ENCODE data around the gene STAT5A. TPM values are rescaled to one million over a fixed set of nuclear protein-coding genes. Genes with fewer than 3 reads are reported as not detected.
"Not testable (repeated sequence)": the region's sequence is repeated elsewhere in the genome, so short reads cannot be mapped to it uniquely, and the experiment has no call there.

STAT5A gene
- total RNA-seq, 8 experiments from 2014 or later, result 0.93 to 12.0 (median 3.0) TPM

- in situ Hi-C loops (cut with MboI; ENCODE audit: low pct_unique_long_range_greater_than_20kb in 2 of 9, low sequenced_read_pairs in 9 of 9, unreplicated experiment in 9 of 9), result loop anchor here in 1 of 9 experiments (25.0 kb wide), 1 partner anchor 97 kb away; the partner anchor contains the start of gene CAVIN1
- H3K27ac ChIP-seq, result no peak overlapping the region
- no peak overlapping the region for H3K4me3 ChIP-seq
- H3K4me1 ChIP-seq (replicated peaks in 1 of 2), result peaks cover 23% of the 10 kb centered on the region in 2 donors
- WGBS, 10 experiments, result 81 to 100% (median 89%) methylated on average over 1 to 10 of the region's 10 CpGs; no CpG with 5 or more reads in 1 of the 10 experiments
- no peak for ATAC-seq (replicated peaks in 6 of 8)
Measured at GRCh38 chr17:42315402-42316156, 27.3 kb downstream of the STAT5A start.

- Histone ChIP-seq H3K4me3 (no peak overlapping the region), H3K27ac (no peak overlapping the region), H3K4me1 (replicated peaks in 1 of 2) (peaks cover 11 to 12% of the 10 kb centered on the region in 2 donors)
- in situ Hi-C loops (cut with MboI; ENCODE audit: low pct_unique_long_range_greater_than_20kb in 2 of 9, low sequenced_read_pairs in 9 of 9, unreplicated experiment in 9 of 9), result loop anchor here in 1 of 9 experiments (25.0 kb wide), 1 partner anchor 96 kb away; the partner anchor contains the start of gene CAVIN1
- 83 to 100% (median 93%) methylated on average over 1 to 4 of the region's 4 CpGs; no CpG with 5 or more reads in 4 of the 10 experiments for WGBS, 10 experiments
- no peak for ATAC-seq (replicated peaks in 6 of 8)
Measured at GRCh38 chr17:42316755-42317154, 28.5 kb downstream of the STAT5A start.

GRCh38 chr17:42317266-42317845, 29.1 kb downstream of the STAT5A start:
- in situ Hi-C loops (cut with MboI; ENCODE audit: low pct_unique_long_range_greater_than_20kb in 2 of 9, low sequenced_read_pairs in 9 of 9, unreplicated experiment in 9 of 9), result loop anchor here in 1 of 9 experiments (25.0 kb wide), 1 partner anchor 95 kb away; the partner anchor contains the start of gene CAVIN1
- Histone ChIP-seq H3K4me1 (replicated peaks in 1 of 2) (peaks cover 6 to 7% of the 10 kb centered on the region in 2 donors), H3K4me3 (no peak overlapping the region), H3K27ac (no peak overlapping the region)
- 0 to 100% (median 94%) methylated on average over 1 to 5 of the region's 5 CpGs for WGBS, 10 experiments
- ATAC-seq (replicated peaks in 6 of 8), result no peak

GRCh38 chr17:42317967-42318366, 29.7 kb downstream of the STAT5A start:
- not testable (repeated sequence) for H3K4me3 ChIP-seq; H3K4me1 ChIP-seq (replicated peaks in 1 of 2); ATAC-seq (replicated peaks in 6 of 8); H3K27ac ChIP-seq
- 80 to 100% (median 94%) methylated on average over 1 to 5 of the region's 6 CpGs; no CpG with 5 or more reads in 1 of the 10 experiments for WGBS, 10 experiments
- in situ Hi-C loops (cut with MboI; ENCODE audit: low pct_unique_long_range_greater_than_20kb in 2 of 9, low sequenced_read_pairs in 9 of 9, unreplicated experiment in 9 of 9), result loop anchor here in 1 of 9 experiments (25.0 kb wide), 1 partner anchor 94 kb away; the partner anchor contains the start of gene CAVIN1

- in situ Hi-C loops (cut with MboI; ENCODE audit: low pct_unique_long_range_greater_than_20kb in 2 of 9, low sequenced_read_pairs in 9 of 9, unreplicated experiment in 9 of 9), result loop anchor here in 2 of 9 experiments (10.0 to 25.0 kb wide), 2 partner anchors 83 to 91 kb away; partner anchors contain the start of gene CAVIN1 (in 1 of the 2)
- H3K27ac ChIP-seq, result no peak overlapping the region
Measured at GRCh38 chr17:42321555-42321954, 33.3 kb downstream of the STAT5A start.

GRCh38 chr17:42322382-42323267, 34.3 kb downstream of the STAT5A start:
- 14 to 100% (median 45%) methylated on average over 1 to 7 of the region's 10 CpGs for WGBS, 10 experiments
- Histone ChIP-seq H3K4me1 (replicated peaks in 1 of 2) (peaks cover 2 to 5% of the 10 kb centered on the region in 2 donors), H3K4me3 (no peak overlapping the region), H3K27ac (no peak overlapping the region)
- in situ Hi-C loops (cut with MboI; ENCODE audit: low pct_unique_long_range_greater_than_20kb in 2 of 9, low sequenced_read_pairs in 9 of 9, unreplicated experiment in 9 of 9), result loop anchor here in 2 of 9 experiments (10.0 to 25.0 kb wide), 2 partner anchors 82 to 90 kb away; partner anchors contain the start of gene CAVIN1 (in 1 of the 2)
- peak; percentile 95 to 98 (median 96) for ATAC-seq (replicated peaks in 6 of 8)

More at GRCh38 chr17:42321555-42321954, 33.3 kb downstream of the STAT5A start:
- no peak overlapping the region for H3K4me3 ChIP-seq
- H3K4me1 ChIP-seq (replicated peaks in 1 of 2), result peaks cover 2 to 5% of the 10 kb centered on the region in 2 donors
- no peak for ATAC-seq (replicated peaks in 6 of 8)
- 57 to 100% (median 96%) methylated on average over 2 to 4 of the region's 4 CpGs; no CpG with 5 or more reads in 5 of the 10 experiments for WGBS, 10 experiments

- in situ Hi-C loops (cut with MboI; ENCODE audit: low pct_unique_long_range_greater_than_20kb in 2 of 9, low sequenced_read_pairs in 9 of 9, unreplicated experiment in 9 of 9), result loop anchor here in 2 of 9 experiments (10.0 to 25.0 kb wide), 2 partner anchors 81 to 89 kb away; partner anchors contain the start of gene CAVIN1 (in 1 of the 2)
- Histone ChIP-seq H3K4me1 (replicated peaks in 1 of 2) (peaks cover 2 to 5% of the 10 kb centered on the region in 2 donors), H3K27ac (no peak overlapping the region), H3K4me3 (no peak overlapping the region)
- peak in 4 of 8 experiments; percentile 9 to 18 (median 11) for ATAC-seq (replicated peaks in 6 of 8)
- WGBS, 10 experiments, result 44 to 100% (median 90%) methylated on average over 1 to 5 of the region's 5 CpGs; no CpG with 5 or more reads in 5 of the 10 experiments
Measured at GRCh38 chr17:42323268-42323773, 35.0 kb downstream of the STAT5A start.

- Histone ChIP-seq H3K4me1 (replicated peaks in 1 of 2) (peaks cover 8 to 14% of the 10 kb centered on the region in 2 donors), H3K4me3 (no peak overlapping the region), H3K27ac (no peak overlapping the region)
- in situ Hi-C loops (cut with MboI; ENCODE audit: low pct_unique_long_range_greater_than_20kb in 2 of 9, low sequenced_read_pairs in 9 of 9, unreplicated experiment in 9 of 9), result loop anchor here in 2 of 9 experiments (10.0 to 25.0 kb wide), 2 partner anchors 80 to 162 kb away; no protein-coding TSS in a partner anchor
- ATAC-seq (replicated peaks in 6 of 8), result no peak
- 40 to 100% (median 81%) methylated on average over 1 to 4 of the region's 7 CpGs; no CpG with 5 or more reads in 5 of the 10 experiments for WGBS, 10 experiments
Measured at GRCh38 chr17:42325026-42325425, 36.7 kb downstream of the STAT5A start.

- Histone ChIP-seq H3K4me3 (no peak overlapping the region), H3K27ac (peak overlapping the region; percentile 2 to 68), H3K4me1 (replicated peaks in 1 of 2) (peaks cover 6 to 9% of the 10 kb centered on the region in 2 donors)
- 16 to 48% (median 33%) methylated on average over 1 to 10 of the region's 11 CpGs; no CpG with 5 or more reads in 1 of the 10 experiments for WGBS, 10 experiments
- in situ Hi-C loops (cut with MboI; ENCODE audit: low pct_unique_long_range_greater_than_20kb in 2 of 9, low sequenced_read_pairs in 9 of 9, unreplicated experiment in 9 of 9), result loop anchor here in 2 of 9 experiments (10.0 to 25.0 kb wide), 2 partner anchors 76 to 158 kb away; no protein-coding TSS in a partner anchor
- ATAC-seq (replicated peaks in 6 of 8), result peak; percentile 85 to 97 (median 91)
Measured at GRCh38 chr17:42329025-42329976, 41.0 kb downstream of the STAT5A start.

- 86 to 100% (median 100%) methylated on average over 1 of the region's 1 CpG; no CpG with 5 or more reads in 5 of the 10 experiments for WGBS, 10 experiments
- H3K4me1 ChIP-seq (replicated peaks in 1 of 2), result peaks cover 6 to 9% of the 10 kb centered on the region in 2 donors
- in situ Hi-C loops (cut with MboI; ENCODE audit: low pct_unique_long_range_greater_than_20kb in 2 of 9, low sequenced_read_pairs in 9 of 9, unreplicated experiment in 9 of 9), result loop anchor here in 1 of 9 experiments (25.0 kb wide), 1 partner anchor 154 kb away; no protein-coding TSS in a partner anchor
- no peak for ATAC-seq (replicated peaks in 6 of 8)
- H3K27ac ChIP-seq, result no peak overlapping the region
- no peak overlapping the region for H3K4me3 ChIP-seq
Measured at GRCh38 chr17:42333053-42333452, 44.8 kb downstream of the STAT5A start.

- no peak overlapping the region for H3K27ac ChIP-seq
- peak in 1 of 8 experiments; percentile 13 for ATAC-seq (replicated peaks in 6 of 8)
- in situ Hi-C loops (cut with MboI; ENCODE audit: low pct_unique_long_range_greater_than_20kb in 2 of 9, low sequenced_read_pairs in 9 of 9, unreplicated experiment in 9 of 9), result loop anchor here in 1 of 9 experiments (25.0 kb wide), 1 partner anchor 153 kb away; no protein-coding TSS in a partner anchor
- 52 to 100% (median 94%) methylated on average over 1 to 3 of the region's 3 CpGs; no CpG with 5 or more reads in 3 of the 10 experiments for WGBS, 10 experiments
- no peak overlapping the region for H3K4me3 ChIP-seq
- peaks cover 0 to 1% of the 10 kb centered on the region in 2 donors for H3K4me1 ChIP-seq (replicated peaks in 1 of 2)
Measured at GRCh38 chr17:42334677-42335076, 46.4 kb downstream of the STAT5A start.

All from motor neuron (in vitro differentiated cells).